Activated CD4-positive, alpha-beta T cell treated with anti-CD3 and anti-CD28 coated beads, Interleukin-2, amount 10 ng/mL, durations not matched to agents 24 days and 14 days (primary cell): ENCODE results near the gene ZNF724. TPM values are rescaled to one million over a fixed set of nuclear protein-coding genes. Genes with fewer than 3 reads are reported as not detected.
"Not testable (repeated sequence)": the region's sequence is repeated elsewhere in the genome, so short reads cannot be mapped to it uniquely, and the experiment has no call there.

Experiments used
- DNase-seq: peaks from one replicate; pipeline ENCODE4 v3.0.0; 2022
- H3K27ac Mint-ChIP-seq: one replicate; pipeline ENCODE4 v1.8.0; 2022; ENCODE audit warnings: mild to moderate bottlenecking, mixed read lengths
- H3K27me3 Mint-ChIP-seq: one replicate; pipeline ENCODE4 v1.8.0; 2022; ENCODE audit warnings: mixed read lengths
- H3K36me3 Mint-ChIP-seq: one replicate; pipeline ENCODE4 v1.8.0; 2022; ENCODE audit warnings: low read depth, mild to moderate bottlenecking, mixed read lengths
- H3K4me1 Mint-ChIP-seq: one replicate; pipeline ENCODE4 v1.8.0; 2021; ENCODE audit warnings: mixed read lengths
- H3K4me3 Mint-ChIP-seq: one replicate; pipeline ENCODE4 v1.8.0; 2022; ENCODE audit warnings: mild to moderate bottlenecking, moderate library complexity, mixed read lengths
- H3K9me3 Mint-ChIP-seq: one replicate; pipeline ENCODE4 v1.8.0; 2021; ENCODE audit warnings: mixed read lengths
- intact Hi-C: fragments of 100-400 bp; cut with micrococcal nuclease; formaldehyde crosslinking; loops from one replicate; pipeline ENCODE4 v1.15.1; 2023
- total RNA-seq: library from RNA; stranded (reverse); gene quantifications from 2 replicates; pipeline ENCODE4 v1.2.3, GENCODE V29; 2022

Gene ZNF724
- total RNA-seq: 15.5 and 16.1 TPM in 2 replicates

- Mint-ChIP-seq H3K9me3 (peaks cover 9% of the 10 kb centered on the region), H3K4me3 (peak within 1 kb of the TSS; percentile 98), H3K36me3 (peaks cover 44% of the 10 kb centered on the region), H3K27ac (peak within 1 kb of the TSS; percentile 98), H3K4me1 (peaks cover 7% of the 10 kb centered on the region), H3K27me3 (no peaks in the 10 kb centered on the region)
- peak; percentile 96 for DNase-seq
- intact Hi-C loops: loop anchor here (1.0 to 10.0 kb wide), 4 partner anchors 24 to 665 kb away; partner anchors contain the start of genes ZNF681, ZNF726 and ZNF91
Measured at GRCh38 chr19:23249911-23250649, at the start of gene ZNF724. Gene ZNF724, minus strand, starts transcription at chr19:23250394. Its CDS starts 152 bp downstream, at chr19:23250242.

- Mint-ChIP-seq H3K4me3 (no peak overlapping the region), H3K9me3 (peaks cover 18% of the 10 kb centered on the region), H3K27me3 (no peaks in the 10 kb centered on the region), H3K27ac (no peak overlapping the region), H3K4me1 (no peaks in the 10 kb centered on the region), H3K36me3 (no peaks in the 10 kb centered on the region)
- no peak for DNase-seq
- intact Hi-C loops: no loop called here
Measured at GRCh38 chr19:23294141-23294540, 43.9 kb upstream of the ZNF724 start.

GRCh38 chr19:23289966-23290365, 39.8 kb upstream of the ZNF724 start:
- H3K4me1 Mint-ChIP-seq, H3K27ac Mint-ChIP-seq, intact Hi-C loops, H3K27me3 Mint-ChIP-seq, H3K4me3 Mint-ChIP-seq, H3K36me3 Mint-ChIP-seq, DNase-seq: not testable (repeated sequence)
- peaks cover 14% of the 10 kb centered on the region for H3K9me3 Mint-ChIP-seq

GRCh38 chr19:23287620-23288019, 37.4 kb upstream of the ZNF724 start:
- peaks cover 9% of the 10 kb centered on the region for H3K9me3 Mint-ChIP-seq
- no peaks in the 10 kb centered on the region for H3K36me3 Mint-ChIP-seq
- H3K27me3 Mint-ChIP-seq: no peaks in the 10 kb centered on the region
- intact Hi-C loops: no loop called here
- H3K4me3 Mint-ChIP-seq: no peak overlapping the region
- H3K27ac Mint-ChIP-seq: no peak overlapping the region
- DNase-seq: no peak
- peaks cover 3% of the 10 kb centered on the region for H3K4me1 Mint-ChIP-seq

GRCh38 chr19:23286477-23286876, 36.3 kb upstream of the ZNF724 start:
- H3K4me1 Mint-ChIP-seq: peaks cover 3% of the 10 kb centered on the region
- no peak overlapping the region for H3K4me3 Mint-ChIP-seq
- peaks cover 9% of the 10 kb centered on the region for H3K9me3 Mint-ChIP-seq
- H3K27ac Mint-ChIP-seq: no peak overlapping the region
- intact Hi-C loops: no loop called here
- H3K27me3 Mint-ChIP-seq: no peaks in the 10 kb centered on the region
- DNase-seq: no peak
- no peaks in the 10 kb centered on the region for H3K36me3 Mint-ChIP-seq

- H3K36me3 Mint-ChIP-seq: no peaks in the 10 kb centered on the region
- H3K27ac Mint-ChIP-seq: no peak overlapping the region
- no peak for DNase-seq
- intact Hi-C loops: no loop called here
- peaks cover 9% of the 10 kb centered on the region for H3K9me3 Mint-ChIP-seq
- no peak overlapping the region for H3K4me3 Mint-ChIP-seq
- H3K4me1 Mint-ChIP-seq: peaks cover 3% of the 10 kb centered on the region
- no peaks in the 10 kb centered on the region for H3K27me3 Mint-ChIP-seq
Measured at GRCh38 chr19:23285948-23286347, 35.8 kb upstream of the ZNF724 start.

- DNase-seq, H3K9me3 Mint-ChIP-seq, intact Hi-C loops, H3K36me3 Mint-ChIP-seq, H3K27me3 Mint-ChIP-seq, H3K4me1 Mint-ChIP-seq, H3K27ac Mint-ChIP-seq, H3K4me3 Mint-ChIP-seq: not testable (repeated sequence)
Measured at GRCh38 chr19:23285326-23285725, 35.1 kb upstream of the ZNF724 start.

- Mint-ChIP-seq H3K27me3 (no peaks in the 10 kb centered on the region), H3K4me1 (peaks cover 3% of the 10 kb centered on the region), H3K36me3 (no peaks in the 10 kb centered on the region), H3K9me3 (peaks cover 9% of the 10 kb centered on the region), H3K4me3 (no peak overlapping the region), H3K27ac (no peak overlapping the region)
- intact Hi-C loops: no loop called here
- peak; percentile 82 for DNase-seq
Measured at GRCh38 chr19:23283925-23284324, 33.7 kb upstream of the ZNF724 start.

GRCh38 chr19:23281663-23282276, 31.6 kb upstream of the ZNF724 start:
- no peaks in the 10 kb centered on the region for H3K27me3 Mint-ChIP-seq
- no peaks in the 10 kb centered on the region for H3K36me3 Mint-ChIP-seq
- intact Hi-C loops: no loop called here
- H3K27ac Mint-ChIP-seq: no peak overlapping the region
- H3K4me3 Mint-ChIP-seq: no peak overlapping the region
- H3K9me3 Mint-ChIP-seq: peaks cover 9% of the 10 kb centered on the region
- H3K4me1 Mint-ChIP-seq: peaks cover 3% of the 10 kb centered on the region
- no peak for DNase-seq

GRCh38 chr19:23278118-23278517, 27.9 kb upstream of the ZNF724 start:
- not testable (repeated sequence) for H3K27ac Mint-ChIP-seq, H3K4me1 Mint-ChIP-seq, H3K36me3 Mint-ChIP-seq, H3K27me3 Mint-ChIP-seq, H3K4me3 Mint-ChIP-seq, H3K9me3 Mint-ChIP-seq, DNase-seq
- intact Hi-C loops: loop anchor here (10.0 kb wide), 1 partner anchor 407 kb away; the partner anchor contains the start of gene ZNF675

- intact Hi-C loops: loop anchor here (1.0 to 10.0 kb wide), 3 partner anchors 24 to 411 kb away; partner anchors contain the start of genes ZNF675, ZNF724 and ZNF91
- peak overlapping the region; percentile 97 for H3K4me3 Mint-ChIP-seq
- H3K4me1 Mint-ChIP-seq: peaks cover 14% of the 10 kb centered on the region
- H3K27me3 Mint-ChIP-seq: no peaks in the 10 kb centered on the region
- H3K36me3 Mint-ChIP-seq: peaks cover 35% of the 10 kb centered on the region
- H3K9me3 Mint-ChIP-seq: peaks cover 15% of the 10 kb centered on the region
- peak overlapping the region; percentile 95 for H3K27ac Mint-ChIP-seq
- peak; percentile 97 for DNase-seq
Measured at GRCh38 chr19:23273590-23274412, 23.6 kb upstream of the ZNF724 start.

- peaks cover 14% of the 10 kb centered on the region for H3K4me1 Mint-ChIP-seq
- H3K36me3 Mint-ChIP-seq: peaks cover 39% of the 10 kb centered on the region
Measured at GRCh38 chr19:23273022-23273589, 22.9 kb upstream of the ZNF724 start.

GRCh38 chr19:23263870-23264590, 13.8 kb upstream of the ZNF724 start:
- no peak overlapping the region for H3K27ac Mint-ChIP-seq
- no peak overlapping the region for H3K4me3 Mint-ChIP-seq
- H3K27me3 Mint-ChIP-seq: no peaks in the 10 kb centered on the region
- no peak for DNase-seq
- peaks cover 15% of the 10 kb centered on the region for H3K9me3 Mint-ChIP-seq
- intact Hi-C loops: no loop called here
- peaks cover 77% of the 10 kb centered on the region for H3K36me3 Mint-ChIP-seq
- no peaks in the 10 kb centered on the region for H3K4me1 Mint-ChIP-seq

More at GRCh38 chr19:23273022-23273589, 22.9 kb upstream of the ZNF724 start:
- Mint-ChIP-seq H3K4me3 (peak overlapping the region; percentile 97), H3K27ac (peak overlapping the region; percentile 95), H3K9me3 (peaks cover 15% of the 10 kb centered on the region), H3K27me3 (no peaks in the 10 kb centered on the region)
- intact Hi-C loops: loop anchor here (10.0 kb wide), 1 partner anchor 412 kb away; the partner anchor contains the start of gene ZNF675
- DNase-seq: no peak
